OCI-LY1 (cell line): ENCODE measurements around the gene SLC25A29.

Experiments
- CTCF ChIP-seq: fragments of 200-600 bp; sonication (generic), shearing (Covaris generic); IDR thresholded peaks from 2 replicates; pipeline ENCODE4 v1.5.1; 2017; ENCODE audit warnings: mild to moderate bottlenecking, antibody characterized with exemption, low read length, moderate library complexity, mixed read lengths
- EZH2 ChIP-seq: fragments of 200-600 bp; sonication (generic), shearing (Covaris generic); IDR thresholded peaks from 2 replicates; pipeline ENCODE4 v1.8.0; 2017; ENCODE audit warnings: borderline replicate concordance, mixed run types, mild to moderate bottlenecking, antibody characterized with exemption, low read length, moderate library complexity, mixed read lengths

- TF ChIP-seq CTCF = no peak
- no peak for TF ChIP-seq EZH2
Observed at GRCh38 chr14:100304825-100305323, 1.4 kb downstream of the SLC25A29 start.
